Nephron (organoid): ENCODE data around the gene SNRPD3.

ENCODE experiments used
- H3K27ac Mint-ChIP-seq, 3 experiments: 2 replicates each; pipeline ENCODE4 v1.8.0; 2020; ENCODE audit warnings: mixed read lengths in 3 of 3, mild to moderate bottlenecking in 2 of 3, moderate library complexity in 1 of 3
- H3K27me3 Mint-ChIP-seq: 2 replicates; pipeline ENCODE4 v1.8.0; 2021; ENCODE audit warnings: low read depth, mild to moderate bottlenecking, moderate library complexity, mixed read lengths
- H3K36me3 Mint-ChIP-seq: 2 replicates; pipeline ENCODE4 v1.8.0; 2020; ENCODE audit warnings: low read depth, mixed read lengths
- H3K4me1 Mint-ChIP-seq: 2 replicates; pipeline ENCODE4 v1.8.0; 2020; ENCODE audit warnings: mixed read lengths
- H3K4me3 Mint-ChIP-seq, 3 experiments: 2 replicates each; pipeline ENCODE4 v1.8.0; 2020; ENCODE audit warnings: mild to moderate bottlenecking in 3 of 3, mixed read lengths in 3 of 3, moderate library complexity in 2 of 3
- H3K9me3 Mint-ChIP-seq: 2 replicates; pipeline ENCODE4 v1.8.0; 2020; ENCODE audit warnings: mixed read lengths
- TF ChIP-seq, protein P1 (sequence below), 3 experiments: fragments of 200-600 bp; sonication (generic); IDR thresholded peaks; one replicate each; pipeline ENCODE4 v1.5.0; 2021; ENCODE audit warnings: antibody characterized with exemption in 3 of 3; ENCODE audit not compliant: unreplicated experiment in 3 of 3

SNRPD3 gene

DNA sequence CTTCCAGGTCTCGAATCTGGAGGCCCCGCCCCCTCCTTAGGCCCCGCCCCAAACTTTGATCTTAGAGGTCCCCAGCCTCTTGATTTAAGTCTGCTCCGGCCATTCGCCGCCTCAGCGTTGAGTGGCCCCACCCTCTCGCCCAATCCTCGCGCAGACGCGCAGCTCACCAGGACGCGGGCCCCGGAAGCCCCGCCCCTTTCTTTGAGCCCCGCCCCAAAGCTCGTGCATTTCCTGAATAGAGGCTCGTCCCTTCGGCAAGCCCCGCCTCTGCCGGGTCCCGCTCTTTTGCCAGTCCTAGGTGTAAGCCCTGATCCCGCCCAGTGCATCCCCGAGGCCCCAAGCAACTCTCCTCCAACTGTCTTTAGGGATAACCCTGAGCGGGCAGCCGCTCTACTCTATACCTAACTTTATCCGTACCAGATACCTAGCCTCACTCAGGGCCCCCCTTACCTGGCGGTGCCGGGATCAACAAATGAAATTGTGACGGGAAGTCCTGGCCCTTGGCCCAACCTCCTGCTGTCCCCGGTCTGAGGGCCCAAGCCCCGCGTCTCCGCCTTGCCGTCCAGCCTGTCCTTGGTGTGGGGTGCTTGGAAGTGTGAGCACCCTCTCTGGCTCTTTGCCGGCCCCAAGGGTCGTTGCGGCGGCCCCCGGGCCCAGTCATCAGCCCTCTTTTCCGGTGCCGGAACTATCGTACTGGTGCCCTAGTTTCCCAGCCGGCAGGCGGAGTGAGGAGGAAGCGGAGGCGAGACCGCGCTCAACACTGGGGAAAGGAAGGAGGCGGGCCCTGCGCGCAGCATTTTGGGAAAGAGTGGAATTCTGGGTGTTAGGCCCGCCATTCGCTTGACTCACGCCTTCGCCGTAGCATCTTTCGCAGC, at the start of gene SNRPD3:
TSS of gene SNRPD3 (plus strand) at position 835 of the 875 bp plus-strand sequence. CDS start 1,676 bp downstream, outside the sequence.
- Mint-ChIP-seq H3K9me3 (no peaks in the 10 kb centered on the region), H3K36me3 (peaks cover 32% of the 10 kb centered on the region), H3K4me3 (peak within 1 kb of the TSS; percentile 93 to 98 (median 96)), H3K27me3 (no peaks in the 10 kb centered on the region), H3K27ac (peak within 1 kb of the TSS; percentile 94 to 99 (median 95)), H3K4me1 (peaks cover 39% of the 10 kb centered on the region)
- TF ChIP-seq, protein P1, sequence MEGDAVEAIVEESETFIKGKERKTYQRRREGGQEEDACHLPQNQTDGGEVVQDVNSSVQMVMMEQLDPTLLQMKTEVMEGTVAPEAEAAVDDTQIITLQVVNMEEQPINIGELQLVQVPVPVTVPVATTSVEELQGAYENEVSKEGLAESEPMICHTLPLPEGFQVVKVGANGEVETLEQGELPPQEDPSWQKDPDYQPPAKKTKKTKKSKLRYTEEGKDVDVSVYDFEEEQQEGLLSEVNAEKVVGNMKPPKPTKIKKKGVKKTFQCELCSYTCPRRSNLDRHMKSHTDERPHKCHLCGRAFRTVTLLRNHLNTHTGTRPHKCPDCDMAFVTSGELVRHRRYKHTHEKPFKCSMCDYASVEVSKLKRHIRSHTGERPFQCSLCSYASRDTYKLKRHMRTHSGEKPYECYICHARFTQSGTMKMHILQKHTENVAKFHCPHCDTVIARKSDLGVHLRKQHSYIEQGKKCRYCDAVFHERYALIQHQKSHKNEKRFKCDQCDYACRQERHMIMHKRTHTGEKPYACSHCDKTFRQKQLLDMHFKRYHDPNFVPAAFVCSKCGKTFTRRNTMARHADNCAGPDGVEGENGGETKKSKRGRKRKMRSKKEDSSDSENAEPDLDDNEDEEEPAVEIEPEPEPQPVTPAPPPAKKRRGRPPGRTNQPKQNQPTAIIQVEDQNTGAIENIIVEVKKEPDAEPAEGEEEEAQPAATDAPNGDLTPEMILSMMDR (IDR thresholded peaks at IDR 0.05; ENCODE audit: unreplicated experiment in 3 of 3) = peak; percentile 28 to 39 (median 33)

DNA sequence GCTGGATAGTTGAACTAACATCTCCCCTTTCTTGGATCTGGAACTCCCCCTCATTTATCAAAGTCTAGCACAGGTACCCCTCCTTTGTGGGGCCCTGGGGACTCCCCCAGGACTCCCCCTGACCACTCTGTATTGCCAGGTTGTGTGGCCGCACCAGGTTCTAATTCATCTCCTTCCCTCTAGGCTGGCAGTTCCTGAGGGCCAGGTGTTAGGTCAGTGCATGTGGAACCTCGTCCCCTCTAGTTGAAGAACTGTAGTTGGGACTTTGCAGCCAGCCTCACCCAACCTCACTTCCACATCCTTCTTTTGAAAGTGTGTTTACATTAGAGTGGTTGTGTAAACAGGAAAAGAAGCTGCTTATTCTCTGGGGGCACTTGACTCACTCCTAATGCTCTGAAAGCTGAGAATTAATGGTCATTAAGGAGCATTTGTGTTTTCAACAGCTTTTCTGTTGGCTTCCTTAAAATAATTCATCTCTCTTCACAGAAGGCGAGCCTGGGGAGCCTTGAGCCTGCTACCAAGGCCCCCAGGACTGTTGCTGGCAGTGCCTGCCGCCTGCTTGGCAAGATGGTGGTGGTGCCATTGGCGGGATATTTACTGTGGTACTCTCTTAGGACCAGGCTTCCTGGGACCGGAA, 48.9 kb upstream of the SNRPD3 start:
- Mint-ChIP-seq H3K4me3 (no peak overlapping the region), H3K36me3 (no peaks in the 10 kb centered on the region), H3K9me3 (no peaks in the 10 kb centered on the region), H3K4me1 (peaks cover 28% of the 10 kb centered on the region), H3K27me3 (peaks cover 32% of the 10 kb centered on the region), H3K27ac (peak overlapping the region in 1 of 3 experiments; percentile 12)
- TF ChIP-seq, protein P1 (IDR thresholded peaks at IDR 0.05; ENCODE audit: unreplicated experiment in 3 of 3) = no peak

DNA sequence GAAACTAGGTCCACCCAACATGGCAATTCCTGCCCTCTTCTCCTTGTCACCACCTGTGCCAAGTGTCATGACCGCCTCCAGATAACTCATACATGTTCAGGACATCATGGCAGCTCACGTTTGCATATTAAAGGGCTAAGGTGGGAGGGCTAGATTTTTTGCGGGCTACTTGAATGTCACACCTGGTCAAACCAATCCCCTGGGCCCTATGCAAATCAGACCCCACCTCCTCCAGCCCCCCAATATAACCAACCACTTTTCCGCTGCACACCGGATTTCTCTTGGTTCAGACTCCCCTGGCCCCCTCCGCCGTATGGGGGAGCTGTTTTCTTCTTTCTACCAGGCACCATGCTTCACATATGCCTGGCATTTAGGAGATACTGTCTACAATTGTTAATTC, 48.1 kb upstream of the SNRPD3 start:
- TF ChIP-seq, protein P1 (IDR thresholded peaks at IDR 0.05; ENCODE audit: unreplicated experiment in 3 of 3) = no peak
- Mint-ChIP-seq H3K36me3 (no peaks in the 10 kb centered on the region), H3K27ac (peak overlapping the region in 1 of 3 experiments; percentile 17)

DNA sequence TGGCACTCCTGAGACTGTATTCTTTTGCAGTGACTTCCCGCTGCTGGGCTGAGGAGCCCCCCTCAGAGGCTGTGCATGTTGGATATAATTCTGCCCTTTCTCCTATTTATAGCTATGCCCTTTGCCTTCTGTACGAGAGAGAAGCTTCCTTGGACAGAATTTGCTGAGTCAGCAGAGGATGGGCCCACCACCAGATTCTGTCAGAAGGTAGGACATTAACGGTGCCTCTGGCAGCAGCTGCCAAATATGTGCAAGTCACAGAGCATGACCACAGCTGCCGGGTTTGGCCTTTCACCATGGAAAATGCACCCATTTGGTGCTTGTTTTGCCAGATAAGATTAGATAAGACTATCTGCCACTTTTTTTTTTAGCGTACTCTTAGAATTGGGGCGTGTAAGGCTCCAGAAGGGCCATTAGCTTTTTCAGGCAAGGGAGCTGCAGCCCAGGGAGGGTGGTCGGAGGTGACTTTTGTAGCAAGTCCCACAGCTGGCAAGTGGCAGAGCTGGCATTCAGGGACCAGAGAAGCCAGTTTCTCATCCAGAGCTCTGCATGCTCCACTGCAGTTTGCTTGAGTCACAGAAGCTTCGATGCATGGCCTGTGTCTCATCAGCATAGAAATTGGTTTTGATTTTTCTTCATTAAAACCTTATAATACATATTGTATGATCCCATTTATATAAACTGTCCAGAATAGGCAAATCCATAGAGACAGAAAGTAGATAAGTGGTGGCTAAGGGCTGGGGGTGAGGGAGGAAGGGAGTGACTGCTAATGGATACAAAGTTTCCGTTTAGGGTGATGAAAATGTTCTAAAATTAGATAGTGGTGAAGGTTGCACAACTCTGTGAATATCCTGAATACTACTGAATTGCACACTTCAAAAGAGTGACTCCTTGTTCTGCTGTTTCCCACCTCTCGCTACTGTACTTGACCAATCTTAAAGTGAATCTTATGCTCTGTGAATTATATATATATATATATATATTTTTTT, 44.9 kb upstream of the SNRPD3 start:
- peaks cover 32% of the 10 kb centered on the region for H3K27me3 Mint-ChIP-seq
- H3K4me3 Mint-ChIP-seq = peak overlapping the region in 1 of 3 experiments; percentile 34
- H3K9me3 Mint-ChIP-seq = no peaks in the 10 kb centered on the region
- TF ChIP-seq, protein P1 (IDR thresholded peaks at IDR 0.05; ENCODE audit: unreplicated experiment in 3 of 3) = no peak
- peak overlapping the region; percentile 32 to 55 (median 46) for H3K27ac Mint-ChIP-seq
- H3K4me1 Mint-ChIP-seq = peaks cover 57% of the 10 kb centered on the region
- H3K36me3 Mint-ChIP-seq = no peaks in the 10 kb centered on the region

More for the DNA sequence above, 48.1 kb upstream of the SNRPD3 start:
- Mint-ChIP-seq H3K4me1 (peaks cover 33% of the 10 kb centered on the region), H3K9me3 (no peaks in the 10 kb centered on the region), H3K4me3 (no peak overlapping the region), H3K27me3 (peaks cover 24% of the 10 kb centered on the region)

DNA sequence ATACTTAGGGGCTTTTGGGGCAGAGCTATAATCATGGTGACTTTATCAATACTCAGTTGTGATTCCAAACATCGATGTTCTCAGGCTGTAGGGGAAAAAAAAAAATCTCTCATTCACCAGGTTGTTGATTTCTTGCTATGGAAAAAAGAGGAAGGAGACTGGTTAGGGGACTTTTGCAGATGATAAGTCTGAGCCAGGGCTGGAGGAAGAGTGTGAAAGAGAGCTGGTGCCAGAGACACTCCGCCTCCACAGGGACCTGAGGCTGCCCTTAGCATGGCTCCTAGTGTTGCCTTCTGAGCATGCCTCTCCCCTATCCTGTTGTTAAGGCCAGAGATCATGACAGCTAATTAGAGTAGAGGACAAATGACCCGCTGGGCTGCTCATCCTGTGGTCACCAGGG, 43.8 kb upstream of the SNRPD3 start:
- Mint-ChIP-seq H3K36me3 (no peaks in the 10 kb centered on the region), H3K27ac (no peak overlapping the region), H3K4me1 (peaks cover 59% of the 10 kb centered on the region), H3K4me3 (no peak overlapping the region), H3K27me3 (peaks cover 23% of the 10 kb centered on the region), H3K9me3 (no peaks in the 10 kb centered on the region)
- TF ChIP-seq, protein P1 (IDR thresholded peaks at IDR 0.05; ENCODE audit: unreplicated experiment in 3 of 3) = no peak
